Loucy (cell line): Measurements from ENCODE around the gene MYADML2.

Source experiments
- H2AFZ ChIP-seq: fragments of 200-600 bp; sonication (generic); 2 replicates; pipeline ENCODE4 v1.6.0; 2016; ENCODE audit warnings: antibody characterized with exemption, mild to moderate bottlenecking, low read length, moderate library complexity
- H3F3A ChIP-seq: fragments of 200-600 bp; 2 replicates; pipeline ENCODE4 v1.6.0; 2016; ENCODE audit warnings: antibody characterized with exemption, low read depth, mild to moderate bottlenecking
- H3K27me3 ChIP-seq: fragments of 200-600 bp; sonication (generic); 2 replicates; pipeline ENCODE4 v1.6.1; 2014; ENCODE audit warnings: low read length, mild to moderate bottlenecking; ENCODE audit not compliant: insufficient read depth, poor library complexity, severe bottlenecking
- H3K36me3 ChIP-seq: fragments of 200-600 bp; sonication (generic); 2 replicates; pipeline ENCODE4 v1.6.1; 2016; ENCODE audit warnings: low read length; ENCODE audit not compliant: insufficient read depth
- H3K4me1 ChIP-seq: fragments of 200-600 bp; sonication (generic); 2 replicates; pipeline ENCODE4 v1.5.1; 2014; ENCODE audit warnings: low read length, mild to moderate bottlenecking; ENCODE audit not compliant: insufficient read depth, poor library complexity, severe bottlenecking
- H3K4me2 ChIP-seq: fragments of 200-600 bp; sonication (generic); 2 replicates; pipeline ENCODE4 v1.6.0; 2014; ENCODE audit warnings: antibody characterized with exemption, low read length, low read depth, mild to moderate bottlenecking; ENCODE audit not compliant: poor library complexity, severe bottlenecking
- H3K4me3 ChIP-seq: fragments of 200-600 bp; sonication (generic); 2 replicates; pipeline ENCODE4 v1.5.1; 2014; ENCODE audit warnings: low read length, mild to moderate bottlenecking, mixed read lengths; ENCODE audit not compliant: poor library complexity, severe bottlenecking
- H3K79me2 ChIP-seq: fragments of 200-600 bp; sonication (generic); 2 replicates; pipeline ENCODE4 v1.6.1; 2014; ENCODE audit warnings: low read length; ENCODE audit not compliant: insufficient read depth
- H3K9ac ChIP-seq: fragments of 200-600 bp; sonication (generic); 2 replicates; pipeline ENCODE4 v1.6.0; 2014; ENCODE audit warnings: mild to moderate bottlenecking, low read depth, low read length, moderate library complexity; ENCODE audit not compliant: poor library complexity, severe bottlenecking
- H3K9me2 ChIP-seq: fragments of 200-600 bp; sonication (generic); replicated peaks from 2 replicates; pipeline ENCODE4 v1.6.1; 2016; ENCODE audit warnings: low read depth, low read length, mixed read lengths
- H3K9me3 ChIP-seq: fragments of 200-600 bp; sonication (generic); 2 replicates; pipeline ENCODE4 v1.6.1; 2014; ENCODE audit warnings: mild to moderate bottlenecking, antibody characterized with exemption, low read length, low read depth; ENCODE audit not compliant: insufficient read depth
- H4K20me1 ChIP-seq: fragments of 200-600 bp; sonication (generic); 2 replicates; pipeline ENCODE4 v1.6.0; 2014; ENCODE audit warnings: antibody characterized with exemption, low read length, mild to moderate bottlenecking; ENCODE audit not compliant: insufficient read depth, poor library complexity, severe bottlenecking
- EZH2phosphoT487 ChIP-seq: fragments of 200-600 bp; IDR thresholded peaks from 2 replicates; pipeline ENCODE4 v1.6.1; 2018; ENCODE audit warnings: antibody characterized with exemption, mild to moderate bottlenecking, moderate library complexity, borderline replicate concordance
- TF ChIP-seq, protein P1 (sequence below): fragments of 200-600 bp; sonication (generic); conservative IDR thresholded peaks from 2 replicates; pipeline ENCODE4 v1.5.1; 2014; ENCODE audit warnings: mild to moderate bottlenecking, antibody characterized with exemption, low read length

The MYADML2 gene

DNA sequence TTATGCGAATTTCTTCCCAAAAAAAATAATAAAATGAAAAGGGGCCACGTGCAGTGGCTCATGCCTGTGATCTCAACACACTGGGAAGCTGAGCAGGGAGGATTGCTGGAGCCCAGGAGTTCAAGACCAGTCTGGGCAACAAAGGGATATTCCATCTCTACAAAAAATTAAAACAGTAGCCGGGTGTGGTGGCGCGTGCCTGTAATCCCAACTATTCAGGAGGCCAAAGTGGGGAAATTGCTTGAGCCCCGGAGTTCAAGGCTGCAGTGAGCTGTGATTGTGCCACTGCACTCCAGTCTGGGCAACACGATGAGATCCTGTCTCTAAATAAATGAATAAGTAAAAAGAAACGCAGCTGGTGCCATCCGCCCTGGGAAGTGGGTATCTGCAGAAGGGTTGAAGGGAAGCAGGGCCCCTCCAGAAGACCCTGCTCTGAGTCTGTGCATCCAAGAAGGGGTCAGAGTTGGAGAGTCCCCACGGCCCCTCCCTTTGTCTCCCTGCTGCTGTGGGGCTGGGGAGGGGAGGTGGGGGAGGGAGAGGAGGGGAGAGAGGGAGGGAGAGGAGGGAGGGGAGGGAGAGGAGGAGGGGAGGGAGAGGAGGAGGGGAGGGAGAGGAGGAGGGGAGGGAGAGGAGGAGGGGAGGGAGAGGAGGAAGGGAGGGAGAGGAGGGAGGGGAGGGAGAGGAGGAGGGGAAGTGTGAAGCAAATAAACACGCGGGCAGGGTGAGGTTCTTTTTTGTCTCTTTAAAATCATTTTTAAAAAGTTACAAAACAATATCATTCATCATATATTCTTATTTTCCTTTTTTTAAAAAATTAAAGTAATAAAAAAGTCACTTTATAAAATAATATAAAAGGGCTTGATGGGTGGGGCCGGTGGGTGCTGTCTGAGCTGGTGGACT lies 5.0 kb upstream of the MYADML2 start:
- H3K79me2 ChIP-seq: no peaks in the 10 kb centered on the region
- no peak overlapping the region for H2AFZ ChIP-seq
- H3K4me2 ChIP-seq: no peak overlapping the region
- H3K4me3 ChIP-seq: no peak overlapping the region
- no peaks in the 10 kb centered on the region for H3K27me3 ChIP-seq
- no peaks in the 10 kb centered on the region for H3K4me1 ChIP-seq
- no peaks in the 10 kb centered on the region for H3K9me2 ChIP-seq
- TF ChIP-seq, protein P1, sequence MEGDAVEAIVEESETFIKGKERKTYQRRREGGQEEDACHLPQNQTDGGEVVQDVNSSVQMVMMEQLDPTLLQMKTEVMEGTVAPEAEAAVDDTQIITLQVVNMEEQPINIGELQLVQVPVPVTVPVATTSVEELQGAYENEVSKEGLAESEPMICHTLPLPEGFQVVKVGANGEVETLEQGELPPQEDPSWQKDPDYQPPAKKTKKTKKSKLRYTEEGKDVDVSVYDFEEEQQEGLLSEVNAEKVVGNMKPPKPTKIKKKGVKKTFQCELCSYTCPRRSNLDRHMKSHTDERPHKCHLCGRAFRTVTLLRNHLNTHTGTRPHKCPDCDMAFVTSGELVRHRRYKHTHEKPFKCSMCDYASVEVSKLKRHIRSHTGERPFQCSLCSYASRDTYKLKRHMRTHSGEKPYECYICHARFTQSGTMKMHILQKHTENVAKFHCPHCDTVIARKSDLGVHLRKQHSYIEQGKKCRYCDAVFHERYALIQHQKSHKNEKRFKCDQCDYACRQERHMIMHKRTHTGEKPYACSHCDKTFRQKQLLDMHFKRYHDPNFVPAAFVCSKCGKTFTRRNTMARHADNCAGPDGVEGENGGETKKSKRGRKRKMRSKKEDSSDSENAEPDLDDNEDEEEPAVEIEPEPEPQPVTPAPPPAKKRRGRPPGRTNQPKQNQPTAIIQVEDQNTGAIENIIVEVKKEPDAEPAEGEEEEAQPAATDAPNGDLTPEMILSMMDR: no peak
- TF ChIP-seq EZH2phosphoT487: no peak
- H3K36me3 ChIP-seq: no peaks in the 10 kb centered on the region
- H4K20me1 ChIP-seq: no peaks in the 10 kb centered on the region
- no peaks in the 10 kb centered on the region for H3F3A ChIP-seq
- no peak overlapping the region for H3K9ac ChIP-seq
- H3K9me3 ChIP-seq: no peaks in the 10 kb centered on the region

DNA sequence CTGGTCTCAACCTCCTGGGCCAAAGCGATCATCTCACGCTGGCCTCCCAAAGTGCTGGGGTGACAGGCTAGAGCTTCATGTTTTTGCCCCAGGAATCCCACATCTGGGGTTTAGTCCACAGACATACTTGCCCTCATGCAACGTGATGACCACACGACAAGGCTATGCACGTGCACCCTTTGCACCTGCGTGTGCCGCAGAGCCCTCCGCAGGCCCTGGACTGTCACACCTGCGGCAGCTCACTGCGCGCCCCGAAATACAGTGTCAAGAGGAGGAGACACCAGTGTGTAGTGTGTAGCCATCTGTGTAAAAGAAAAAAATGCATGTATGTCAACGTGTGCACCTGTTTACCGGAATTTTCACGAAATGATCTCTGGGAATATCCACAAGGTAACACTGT lies 3.5 kb upstream of the MYADML2 start:
- H3K36me3 ChIP-seq: no peaks in the 10 kb centered on the region
- H4K20me1 ChIP-seq: no peaks in the 10 kb centered on the region
- TF ChIP-seq EZH2phosphoT487: no peak
- TF ChIP-seq, protein P1: no peak
- no peaks in the 10 kb centered on the region for H3F3A ChIP-seq
- no peak overlapping the region for H2AFZ ChIP-seq
- no peaks in the 10 kb centered on the region for H3K9me3 ChIP-seq
- H3K4me2 ChIP-seq: no peak overlapping the region
- H3K4me3 ChIP-seq: no peak overlapping the region
- no peaks in the 10 kb centered on the region for H3K27me3 ChIP-seq
- H3K9me2 ChIP-seq: no peaks in the 10 kb centered on the region
- H3K9ac ChIP-seq: no peak overlapping the region
- H3K79me2 ChIP-seq: no peaks in the 10 kb centered on the region
- no peaks in the 10 kb centered on the region for H3K4me1 ChIP-seq

GRCh38 chr17:81948635-81949378 lies 1.8 kb upstream of the MYADML2 start:
- Histone ChIP-seq H3K9me3 (no peaks in the 10 kb centered on the region), H3K9me2 (no peaks in the 10 kb centered on the region), H3K79me2 (no peaks in the 10 kb centered on the region), H3K4me1 (no peaks in the 10 kb centered on the region), H3K27me3 (no peaks in the 10 kb centered on the region), H2AFZ (no peak overlapping the region), H3F3A (no peaks in the 10 kb centered on the region), H3K36me3 (no peaks in the 10 kb centered on the region), H3K9ac (no peak overlapping the region), H3K4me3 (no peak overlapping the region), H4K20me1 (no peaks in the 10 kb centered on the region), H3K4me2 (no peak overlapping the region)
- no peak for TF ChIP-seq EZH2phosphoT487
- TF ChIP-seq, protein P1: no peak
